Gastrocnemius medialis (tissue), 4 donors: ENCODE measurements around the gene AGFG2. TPM values are rescaled to one million over a fixed set of nuclear protein-coding genes. Genes with fewer than 3 reads are reported as not detected.
"Not testable (repeated sequence)": the region's sequence is repeated elsewhere in the genome, so short reads cannot be mapped to it uniquely, and the experiment has no call there.

Experiments used
- ATAC-seq, 2 donors: fragments of 150-250 bp; one replicate each; pipeline ENCODE4 v1.9.1; 2016
- DNase-seq, 2 donors: peaks; one replicate each; pipeline ENCODE4 v3.0.0-alpha.2; 2019
- H3K27ac ChIP-seq, 4 donors: fragments of 200-600 bp; sonication (generic); 1 replicate in 1 of 4; 2 replicates in 3 of 4; pipeline ENCODE4 v1.5.1; 2016 to 2018; ENCODE audit warnings: mild to moderate bottlenecking in 2 of 4, moderate library complexity in 1 of 4
- H3K27me3 ChIP-seq, 3 donors: fragments of 200-600 bp; sonication (generic) in 2 of 3; 1 replicate in 1 of 3; 2 replicates in 2 of 3; pipeline versions ENCODE4 v1.5.1 to v1.6.0; 2016 to 2019; ENCODE audit warnings: mild to moderate bottlenecking in 1 of 3, moderate library complexity in 1 of 3
- H3K36me3 ChIP-seq, 2 donors: fragments of 200-600 bp; sonication (generic) in 1 of 2; one replicate each; pipeline ENCODE4 v1.5.1; 2017 to 2018
- H3K4me1 ChIP-seq, 2 donors: fragments of 200-600 bp; sonication (generic) in 1 of 2; one replicate each; pipeline ENCODE4 v1.5.1; 2016 to 2017; ENCODE audit warnings: mild to moderate bottlenecking in 2 of 2
- H3K4me3 ChIP-seq, 4 donors: fragments of 200-600 bp; sonication (generic) in 3 of 4; 1 replicate in 1 of 4; 2 replicates in 3 of 4; pipeline ENCODE4 v1.5.1; 2016 to 2019; ENCODE audit warnings: mild to moderate bottlenecking in 2 of 4
- H3K9me3 ChIP-seq, 3 donors: fragments of 200-600 bp; sonication (generic) in 2 of 3; 1 replicate in 1 of 3; 2 replicates in 2 of 3; pipeline ENCODE4 v1.5.1; 2016 to 2019
- POLR2A ChIP-seq, 2 donors: fragments of 450-650 bp; IDR thresholded peaks; one replicate each; pipeline ENCODE4 v1.6.1; 2017; ENCODE audit warnings: antibody characterized with exemption in 2 of 2, mild to moderate bottlenecking in 2 of 2, moderate library complexity in 2 of 2
- in situ Hi-C, 4 donors: fragments of 200-750 bp; cut with MboI; loops; one replicate each; pipeline versions ENCODE4 v1.15.0 to v1.8.0; 2017; ENCODE audit warnings: low sequenced_read_pairs in 4 of 4
- intact Hi-C: fragments of 100-400 bp; cut with DNase I; formaldehyde crosslinking; loops from one replicate; pipeline ENCODE4 v1.15.1; 2023; ENCODE audit warnings: low total_unique reads
- total RNA-seq, 4 donors: library from RNA; depleted of rRNA; stranded (reverse); fragments of >200 nt; gene quantifications; one replicate each; pipeline versions ENCODE4 v1.1.0 to v1.2.3, GENCODE V29; 2016
- TF ChIP-seq, protein P1 (sequence below), 5 experiments: fragments of 450-650 bp in 3 of 5; fragments of 200-600 bp in 2 of 5; sonication (generic) in 2 of 5; IDR thresholded peaks in 4 of 5; conservative IDR thresholded peaks in 1 of 5; 1 replicate in 4 of 5; 2 replicates in 1 of 5; pipeline ENCODE4 v1.5.1; 2016 to 2019; ENCODE audit warnings: antibody characterized with exemption in 5 of 5, mild to moderate bottlenecking in 3 of 5, moderate library complexity in 3 of 5

The AGFG2 gene
- total RNA-seq, 4 donors from 2014 or later, result 10.7 to 16.4 (median 13.5) TPM

- no peaks in the 10 kb centered on the region for H3K27me3 ChIP-seq
- intact Hi-C loops (no loop called here), in situ Hi-C loops (no loop called here)
- H3K9me3 ChIP-seq, result no peaks in the 10 kb centered on the region
- H3K36me3 ChIP-seq, result peaks cover 0 to 9% of the 10 kb centered on the region in 2 donors
- H3K27ac ChIP-seq, result peak overlapping the region; percentile 31 to 84 (median 76)
- ATAC-seq (no peak), DNase-seq (no peak)
- H3K4me3 ChIP-seq, result no peak overlapping the region
- H3K4me1 ChIP-seq, result peaks cover 22 to 42% of the 10 kb centered on the region in 2 donors
- no peak for TF ChIP-seq POLR2A (IDR thresholded peaks at IDR 0.05)
- TF ChIP-seq, protein P1, sequence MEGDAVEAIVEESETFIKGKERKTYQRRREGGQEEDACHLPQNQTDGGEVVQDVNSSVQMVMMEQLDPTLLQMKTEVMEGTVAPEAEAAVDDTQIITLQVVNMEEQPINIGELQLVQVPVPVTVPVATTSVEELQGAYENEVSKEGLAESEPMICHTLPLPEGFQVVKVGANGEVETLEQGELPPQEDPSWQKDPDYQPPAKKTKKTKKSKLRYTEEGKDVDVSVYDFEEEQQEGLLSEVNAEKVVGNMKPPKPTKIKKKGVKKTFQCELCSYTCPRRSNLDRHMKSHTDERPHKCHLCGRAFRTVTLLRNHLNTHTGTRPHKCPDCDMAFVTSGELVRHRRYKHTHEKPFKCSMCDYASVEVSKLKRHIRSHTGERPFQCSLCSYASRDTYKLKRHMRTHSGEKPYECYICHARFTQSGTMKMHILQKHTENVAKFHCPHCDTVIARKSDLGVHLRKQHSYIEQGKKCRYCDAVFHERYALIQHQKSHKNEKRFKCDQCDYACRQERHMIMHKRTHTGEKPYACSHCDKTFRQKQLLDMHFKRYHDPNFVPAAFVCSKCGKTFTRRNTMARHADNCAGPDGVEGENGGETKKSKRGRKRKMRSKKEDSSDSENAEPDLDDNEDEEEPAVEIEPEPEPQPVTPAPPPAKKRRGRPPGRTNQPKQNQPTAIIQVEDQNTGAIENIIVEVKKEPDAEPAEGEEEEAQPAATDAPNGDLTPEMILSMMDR (IDR thresholded peaks at IDR 0.05 in 4 of 5, conservative IDR thresholded peaks at IDR 0.05 in 1 of 5), result no peak
These were observed 8.2 kb downstream of the AGFG2 start for GRCh38 chr7:100546926-100547800.

- peaks cover 22 to 42% of the 10 kb centered on the region in 2 donors for H3K4me1 ChIP-seq
- no peaks in the 10 kb centered on the region for H3K27me3 ChIP-seq
- no peak overlapping the region for H3K4me3 ChIP-seq
- in situ Hi-C loops (no loop called here), intact Hi-C loops (no loop called here)
- H3K9me3 ChIP-seq, result no peaks in the 10 kb centered on the region
- ATAC-seq (no peak), DNase-seq (no peak)
- H3K27ac ChIP-seq, result peak overlapping the region; percentile 31 to 84 (median 76)
- peaks cover 0 to 13% of the 10 kb centered on the region in 2 donors for H3K36me3 ChIP-seq
- no peak for TF ChIP-seq POLR2A (IDR thresholded peaks at IDR 0.05)
These were observed 8.9 kb downstream of the AGFG2 start for GRCh38 chr7:100547872-100548271.

DNA sequence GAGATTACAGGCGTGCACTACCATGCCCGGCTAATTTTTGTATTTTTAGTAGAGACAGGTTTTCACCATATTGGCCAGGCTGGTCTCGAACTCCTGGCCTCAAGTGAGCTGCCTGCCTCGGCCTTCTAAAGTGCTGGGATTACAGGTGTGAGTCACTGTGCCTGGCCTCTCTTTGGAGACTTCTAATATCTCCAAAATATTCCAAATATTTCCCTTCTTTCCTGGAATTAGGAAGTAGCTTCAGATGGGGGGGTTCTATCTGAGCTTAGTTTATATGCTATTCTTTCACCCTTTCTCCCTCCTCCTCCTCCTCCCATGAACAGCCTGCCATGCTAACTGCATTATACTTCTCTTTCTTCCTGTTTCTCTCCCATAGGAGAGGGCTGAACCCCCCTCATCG lies 9.4 kb downstream of the AGFG2 start:
- intact Hi-C loops, H3K4me3 ChIP-seq, H3K9me3 ChIP-seq, in situ Hi-C loops, ATAC-seq, DNase-seq, H3K27me3 ChIP-seq: not testable (repeated sequence)
- peak overlapping the region; percentile 12 to 84 (median 76) for H3K27ac ChIP-seq
- H3K36me3 ChIP-seq, result peaks cover 0 to 16% of the 10 kb centered on the region in 2 donors
- H3K4me1 ChIP-seq, result peaks cover 22 to 42% of the 10 kb centered on the region in 2 donors

DNA sequence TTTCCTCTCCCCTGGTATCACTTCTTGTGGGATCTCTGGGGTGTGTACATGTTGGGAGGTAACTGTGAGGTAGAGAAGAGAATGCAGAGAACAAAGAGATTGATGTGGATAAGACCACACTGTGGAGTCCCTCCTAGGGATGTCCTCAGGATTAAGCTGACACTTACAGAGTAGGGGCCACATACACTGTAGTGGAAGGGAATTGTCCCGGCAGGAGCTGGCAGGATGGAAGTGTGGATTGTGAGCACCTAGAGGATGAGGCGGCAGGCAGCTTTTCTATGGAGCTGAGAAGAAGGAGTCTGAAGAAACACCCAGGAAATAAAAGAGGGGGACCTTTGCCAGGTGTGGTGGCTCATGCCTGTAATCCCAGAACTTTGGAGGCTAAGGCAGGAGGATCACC lies 13.5 kb downstream of the AGFG2 start:
- Histone ChIP-seq H3K4me1 (peaks cover 0 to 9% of the 10 kb centered on the region in 2 donors), H3K27ac (no peak overlapping the region), H3K36me3 (peaks cover 0 to 30% of the 10 kb centered on the region in 2 donors), H3K4me3 (no peak overlapping the region), H3K9me3 (no peaks in the 10 kb centered on the region), H3K27me3 (no peaks in the 10 kb centered on the region)
- no peak for TF ChIP-seq POLR2A (IDR thresholded peaks at IDR 0.05)
- TF ChIP-seq, protein P1 (IDR thresholded peaks at IDR 0.05 in 4 of 5, conservative IDR thresholded peaks at IDR 0.05 in 1 of 5), result no peak
- no peak for ATAC-seq
- in situ Hi-C loops (loop anchor here in 2 of 4 donors (10.0 to 25.0 kb wide), 2 partner anchors 78 to 90 kb away; partner anchors contain the start of genes SPACDR (in 1 of the 2) and TSC22D4 (in 1 of the 2)), intact Hi-C loops (no loop called here)
- DNase-seq, result no peak

- no peak for DNase-seq
- Histone ChIP-seq H3K36me3 (peaks cover 0 to 30% of the 10 kb centered on the region in 2 donors), H3K4me3 (no peak overlapping the region), H3K9me3 (no peaks in the 10 kb centered on the region), H3K4me1 (peaks cover 0 to 4% of the 10 kb centered on the region in 2 donors), H3K27me3 (no peaks in the 10 kb centered on the region), H3K27ac (no peak overlapping the region)
- intact Hi-C loops, result no loop called here
- ATAC-seq, result no peak
- TF ChIP-seq, protein P1 (IDR thresholded peaks at IDR 0.05 in 4 of 5, conservative IDR thresholded peaks at IDR 0.05 in 1 of 5), result no peak
- TF ChIP-seq POLR2A (IDR thresholded peaks at IDR 0.05), result no peak
- in situ Hi-C loops, result loop anchor here in 2 of 4 donors (10.0 to 25.0 kb wide), 2 partner anchors 78 to 91 kb away; partner anchors contain the start of genes SPACDR (in 1 of the 2) and TSC22D4 (in 1 of the 2)
These were observed 14.0 kb downstream of the AGFG2 start for GRCh38 chr7:100553032-100553431.
